Peyer's patch (tissue), 4 donors: ENCODE measurements around the gene CHAC1. TPM values are rescaled to one million over a fixed set of nuclear protein-coding genes. Genes with fewer than 3 reads are reported as not detected.
A peak's percentile ranks its signal among the peaks of the same experiment; 100 is the strongest.

Experiments
- DNase-seq, 3 donors: peaks; one replicate each; pipeline ENCODE4 v3.0.0-alpha.2; 2017 to 2019
- H3K27ac ChIP-seq, 4 donors: fragments of 200-600 bp; sonication (generic); one replicate each; pipeline ENCODE4 v1.5.1; 2016 to 2019
- H3K27me3 ChIP-seq, 2 donors: fragments of 200-600 bp; sonication (generic); one replicate each; pipeline ENCODE4 v1.5.1; 2019
- H3K36me3 ChIP-seq, 3 donors: fragments of 200-600 bp; sonication (generic); one replicate each; pipeline ENCODE4 v1.5.1; 2016 to 2019
- H3K4me1 ChIP-seq, 4 donors: fragments of 200-600 bp; sonication (generic); one replicate each; pipeline ENCODE4 v1.5.1; 2016 to 2019
- H3K4me3 ChIP-seq, 4 donors: fragments of 200-600 bp; sonication (generic); 1 replicate in 3 of 4; 2 replicates in 1 of 4; pipeline ENCODE4 v1.5.1; 2016 to 2019; ENCODE audit warnings: mild to moderate bottlenecking in 1 of 4
- H3K9me3 ChIP-seq, 4 donors: fragments of 200-600 bp; sonication (generic); one replicate each; pipeline ENCODE4 v1.5.1; 2016 to 2019; ENCODE audit warnings: mild to moderate bottlenecking in 1 of 4
- CTCF ChIP-seq, 6 experiments: fragments of 450-650 bp in 4 of 6; fragments of 200-600 bp in 2 of 6; sonication (generic) in 1 of 6; IDR thresholded peaks; one replicate each; pipeline ENCODE4 v1.5.1; 2017 to 2019; ENCODE audit warnings: antibody characterized with exemption in 6 of 6, mild to moderate bottlenecking in 3 of 6, moderate library complexity in 1 of 6
- POLR2A ChIP-seq, 2 donors: fragments of 450-650 bp; IDR thresholded peaks; one replicate each; pipeline ENCODE4 v1.5.1; 2017; ENCODE audit warnings: antibody characterized with exemption in 2 of 2, mild to moderate bottlenecking in 2 of 2, moderate library complexity in 2 of 2
- total RNA-seq, 4 donors: library from RNA; depleted of rRNA; stranded (reverse); fragments of >200 nt; gene quantifications; one replicate each; pipeline ENCODE4 v1.1.0, GENCODE V29; 2016

The CHAC1 gene
- total RNA-seq, 4 donors from 2014 or later, result 2.4 TPM; not detected in 3

GRCh38 chr15:40955141-40955903, 2.1 kb downstream of the CHAC1 start:
- Histone ChIP-seq H3K4me3 (no peak overlapping the region), H3K27me3 (no peaks in the 10 kb centered on the region), H3K36me3 (no peaks in the 10 kb centered on the region), H3K27ac (no peak overlapping the region), H3K9me3 (no peaks in the 10 kb centered on the region), H3K4me1 (peaks cover 0 to 14% (median 0%) of the 10 kb centered on the region in 4 donors)
- DNase-seq, result peak in 1 of 3 donors; percentile 36
- TF ChIP-seq POLR2A (IDR thresholded peaks at IDR 0.05), result no peak
- no peak for TF ChIP-seq CTCF (IDR thresholded peaks at IDR 0.05)

- Histone ChIP-seq H3K4me3 (no peak overlapping the region), H3K9me3 (no peaks in the 10 kb centered on the region), H3K27me3 (no peaks in the 10 kb centered on the region), H3K4me1 (peaks cover 0 to 21% (median 0%) of the 10 kb centered on the region in 4 donors), H3K27ac (peak overlapping the region in 1 of 4 donors; percentile 31), H3K36me3 (no peaks in the 10 kb centered on the region)
- TF ChIP-seq POLR2A (IDR thresholded peaks at IDR 0.05) (no peak), CTCF (IDR thresholded peaks at IDR 0.05) (no peak)
- DNase-seq, result peak in 1 of 3 donors; percentile 30
Observed at GRCh38 chr15:40955930-40956540, 2.8 kb downstream of the CHAC1 start.

DNA sequence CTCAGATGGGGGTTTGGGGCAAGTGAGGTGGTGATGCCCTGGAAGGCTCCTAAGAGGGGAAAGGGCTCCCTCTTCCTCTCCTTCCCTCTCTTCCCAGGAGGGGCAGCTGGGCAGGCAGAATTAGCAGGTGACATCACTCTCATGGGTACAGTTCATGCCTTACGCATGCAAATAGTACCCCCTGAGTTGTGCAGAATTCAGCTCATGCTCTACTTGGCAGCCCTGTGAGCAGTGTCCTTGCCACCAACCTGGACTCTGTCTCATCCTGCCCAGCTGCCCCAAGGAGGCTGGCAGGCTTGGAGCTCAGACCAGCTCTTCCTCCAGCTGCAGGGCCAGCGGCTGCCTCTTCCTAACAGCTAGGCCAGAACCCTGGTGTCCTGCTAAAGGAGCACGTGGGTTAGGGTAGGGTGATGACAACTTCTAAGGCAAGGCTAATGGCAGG, 3.3 kb downstream of the CHAC1 start:
- Histone ChIP-seq H3K4me1 (peaks cover 0 to 23% (median 0%) of the 10 kb centered on the region in 4 donors), H3K27ac (peak overlapping the region in 1 of 4 donors; percentile 31)

GRCh38 chr15:40957041-40957555, 3.8 kb downstream of the CHAC1 start:
- Histone ChIP-seq H3K27me3 (no peaks in the 10 kb centered on the region), H3K4me3 (no peak overlapping the region), H3K4me1 (peaks cover 0 to 23% (median 0%) of the 10 kb centered on the region in 4 donors), H3K27ac (peak overlapping the region in 1 of 4 donors; percentile 31), H3K36me3 (no peaks in the 10 kb centered on the region), H3K9me3 (no peaks in the 10 kb centered on the region)
- peak in 1 of 3 donors; percentile 28 for DNase-seq
- no peak for TF ChIP-seq CTCF (IDR thresholded peaks at IDR 0.05)
- no peak for TF ChIP-seq POLR2A (IDR thresholded peaks at IDR 0.05)

More for the DNA sequence above, 3.3 kb downstream of the CHAC1 start:
- Histone ChIP-seq H3K9me3 (no peaks in the 10 kb centered on the region), H3K36me3 (no peaks in the 10 kb centered on the region), H3K27me3 (no peaks in the 10 kb centered on the region), H3K4me3 (no peak overlapping the region)
- TF ChIP-seq POLR2A (IDR thresholded peaks at IDR 0.05) (no peak), CTCF (IDR thresholded peaks at IDR 0.05) (no peak)
- peak in 1 of 3 donors; percentile 33 for DNase-seq

- Histone ChIP-seq H3K36me3 (no peaks in the 10 kb centered on the region), H3K27ac (peak overlapping the region in 1 of 4 donors; percentile 4), H3K27me3 (no peaks in the 10 kb centered on the region), H3K4me3 (no peak overlapping the region), H3K9me3 (no peaks in the 10 kb centered on the region), H3K4me1 (peaks cover 0 to 17% (median 0%) of the 10 kb centered on the region in 4 donors)
- TF ChIP-seq CTCF (IDR thresholded peaks at IDR 0.05), result no peak
- no peak for TF ChIP-seq POLR2A (IDR thresholded peaks at IDR 0.05)
- peak in 1 of 3 donors; percentile 39 for DNase-seq
Observed at GRCh38 chr15:40957581-40958051, 4.3 kb downstream of the CHAC1 start.
